HG03432 (cell line): Measurements from ENCODE around the gene PRR22.
"Not testable (repeated sequence)": the region's sequence is repeated elsewhere in the genome, so short reads cannot be mapped to it uniquely, and the experiment has no call there.

Experiments used
- ATAC-seq: cut with Tn5 transposase; IDR thresholded peaks from one replicate; pipeline ENCODE4 v1.9.1; 2021; ENCODE audit warnings: mild to moderate bottlenecking, moderate library complexity; ENCODE audit not compliant: unreplicated experiment

Gene PRR22

DNA sequence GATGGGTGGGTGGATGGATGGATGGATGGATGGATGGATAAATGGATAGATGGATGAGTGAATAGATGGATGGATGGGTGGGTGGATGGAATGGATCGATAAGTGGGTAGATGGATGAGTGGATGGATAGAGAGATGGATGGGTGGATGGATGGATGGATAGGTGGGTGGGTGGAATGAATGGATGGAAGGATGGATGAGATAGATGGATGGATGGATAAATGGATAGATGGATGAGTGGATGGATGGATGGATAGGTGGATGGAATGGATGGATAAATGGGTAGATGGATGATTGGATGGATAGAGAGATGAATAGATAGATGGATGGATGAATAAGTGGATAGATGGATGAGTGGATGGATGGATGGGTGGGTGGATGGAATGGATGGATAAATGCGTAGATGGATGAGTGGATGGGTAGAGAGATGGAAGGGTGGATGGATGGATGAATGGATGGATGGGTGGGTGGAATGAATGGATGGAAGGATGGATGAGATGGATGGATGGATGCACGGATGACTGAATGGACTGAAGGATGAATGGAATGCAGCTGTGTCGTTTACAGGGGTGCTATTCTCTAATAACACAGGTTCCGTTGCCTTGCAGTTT, 21.8 kb downstream of the PRR22 start:
- no peak for ATAC-seq

DNA sequence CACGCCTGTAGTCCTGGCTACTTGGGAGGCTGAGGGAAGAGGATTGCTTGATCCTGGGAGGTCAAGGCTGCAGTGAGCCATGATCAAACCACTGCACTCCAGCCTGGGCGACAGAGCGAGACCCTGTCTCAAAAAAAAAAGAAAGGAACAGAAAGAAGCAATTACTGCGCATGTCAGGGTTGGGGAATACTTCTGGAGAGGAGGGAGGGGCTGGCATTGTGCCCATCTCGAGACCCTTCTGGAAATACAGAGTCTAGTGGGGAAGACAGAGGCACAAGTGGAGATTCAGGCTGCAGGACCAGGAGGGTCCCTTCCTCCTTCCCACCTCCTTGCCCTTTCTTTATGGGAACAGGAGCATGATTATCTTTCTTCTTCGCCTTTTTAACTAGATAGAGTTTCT, 30.8 kb downstream of the PRR22 start:
- ATAC-seq = no peak

DNA sequence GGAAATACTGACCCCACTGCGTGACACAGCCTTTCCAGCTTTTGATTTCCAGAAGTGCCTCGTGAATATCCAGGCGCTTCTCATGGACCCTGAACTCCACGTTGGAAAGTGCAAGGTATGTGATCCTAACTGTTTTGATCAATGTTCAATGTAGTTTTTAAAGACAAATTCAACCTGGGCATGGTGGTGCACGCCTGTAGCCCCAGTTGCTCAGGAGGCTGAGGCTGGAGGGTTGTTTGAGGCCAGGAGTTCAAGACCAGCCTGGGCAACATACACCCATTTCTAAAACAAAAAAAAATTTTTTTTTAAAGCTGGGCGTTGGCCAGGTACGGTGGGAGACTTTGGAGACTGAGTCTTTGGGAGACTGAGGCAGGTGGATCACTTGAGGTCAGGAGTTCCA, 32.8 kb downstream of the PRR22 start:
- ATAC-seq = no peak

DNA sequence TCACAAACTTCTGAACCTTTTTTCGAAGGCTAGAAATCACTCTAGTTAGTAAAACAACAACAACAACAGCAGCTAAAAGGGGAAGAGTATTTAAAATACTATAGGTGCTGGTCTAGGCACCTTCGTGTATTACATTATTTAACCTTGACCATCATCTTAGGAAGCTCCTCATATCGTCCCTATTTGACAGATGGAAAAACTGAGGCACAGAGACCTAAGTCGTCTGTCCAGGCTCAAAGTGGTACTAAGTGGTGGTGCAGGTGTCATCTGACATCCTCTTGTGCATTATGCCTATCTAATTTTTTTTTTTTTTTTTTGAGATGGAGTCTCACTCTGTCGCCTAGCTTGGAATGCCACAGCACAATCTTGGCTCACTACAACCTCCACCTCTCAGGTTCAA, 35.0 kb downstream of the PRR22 start:
- no peak for ATAC-seq

DNA sequence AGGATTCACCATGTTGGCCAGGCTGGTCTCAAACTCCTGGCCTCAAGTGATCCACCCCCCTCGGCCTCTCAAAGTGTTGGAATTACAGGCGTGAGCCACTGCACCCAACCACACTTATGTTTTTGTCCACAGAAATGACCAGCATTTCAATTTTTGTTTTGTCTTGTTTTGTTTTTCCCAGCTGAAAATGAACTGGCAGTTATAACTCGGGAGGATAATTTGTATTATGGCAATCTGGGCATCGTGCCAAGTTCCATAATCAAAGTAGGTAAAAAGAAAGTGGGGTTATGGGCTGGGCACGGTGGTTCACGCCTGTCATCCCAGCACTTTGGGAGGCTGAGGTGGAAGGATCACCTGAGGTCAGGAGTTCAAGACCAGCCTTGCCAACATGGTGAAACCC, 35.6 kb downstream of the PRR22 start:
- ATAC-seq = not testable (repeated sequence)

DNA sequence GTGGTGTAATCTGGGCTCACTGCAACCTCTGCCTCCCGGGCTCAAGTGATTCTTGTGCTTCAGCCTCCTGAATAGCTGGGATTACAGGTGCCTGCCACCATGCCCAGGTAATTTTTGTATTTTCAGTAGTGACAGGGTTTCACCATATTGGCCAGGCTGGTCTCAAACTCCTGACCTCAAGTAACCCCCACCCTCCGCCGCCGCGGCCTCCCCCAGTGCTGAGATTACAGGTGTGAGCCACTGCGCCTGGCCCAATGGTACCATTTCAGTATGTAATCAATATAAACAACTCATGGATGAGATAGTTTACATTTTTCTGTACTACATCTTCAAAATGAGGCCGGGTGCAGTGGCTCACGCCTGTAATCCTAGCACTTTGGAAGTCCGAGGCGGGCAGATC, 39.5 kb downstream of the PRR22 start:
- not testable (repeated sequence) for ATAC-seq

DNA sequence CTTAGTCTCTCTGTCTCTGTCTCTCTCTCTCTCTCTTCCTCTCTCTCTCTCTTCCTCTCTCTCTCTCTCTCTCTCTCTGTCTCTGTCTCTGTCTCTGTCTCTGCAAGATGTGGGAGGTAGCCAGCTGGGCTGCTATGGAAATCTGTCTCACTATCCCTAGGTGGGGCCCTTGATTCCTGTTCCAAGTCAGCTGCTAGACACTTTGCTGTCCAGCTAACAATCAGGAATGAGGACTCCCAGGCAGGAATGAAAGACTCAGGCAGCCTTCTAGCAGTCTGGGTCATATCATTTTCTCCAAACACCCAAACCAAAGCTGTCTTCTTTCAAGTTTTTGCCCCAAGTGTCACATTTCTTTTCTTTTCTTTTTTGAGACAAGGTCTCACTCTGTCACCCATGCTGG, 40.9 kb downstream of the PRR22 start:
- no peak for ATAC-seq

DNA sequence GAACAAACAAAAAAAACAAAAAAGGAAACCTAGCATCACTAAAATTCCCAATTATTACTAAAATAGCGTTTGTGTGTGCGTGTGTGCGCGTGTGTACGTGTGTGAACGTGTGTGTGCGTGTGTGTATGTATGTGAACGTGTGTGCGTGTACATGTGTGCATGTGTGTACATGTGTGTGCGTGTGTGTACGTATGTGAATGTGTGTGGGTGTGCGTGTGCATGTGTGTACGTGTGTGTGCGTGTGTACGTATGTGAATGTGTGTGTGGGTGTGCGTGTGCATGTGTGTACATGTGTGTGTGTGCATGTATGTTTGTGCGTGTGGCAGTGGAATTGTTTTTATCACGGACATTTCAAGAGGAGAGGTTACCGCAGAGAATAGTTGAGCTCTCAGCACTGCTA, 42.5 kb downstream of the PRR22 start:
- ATAC-seq = no peak

DNA sequence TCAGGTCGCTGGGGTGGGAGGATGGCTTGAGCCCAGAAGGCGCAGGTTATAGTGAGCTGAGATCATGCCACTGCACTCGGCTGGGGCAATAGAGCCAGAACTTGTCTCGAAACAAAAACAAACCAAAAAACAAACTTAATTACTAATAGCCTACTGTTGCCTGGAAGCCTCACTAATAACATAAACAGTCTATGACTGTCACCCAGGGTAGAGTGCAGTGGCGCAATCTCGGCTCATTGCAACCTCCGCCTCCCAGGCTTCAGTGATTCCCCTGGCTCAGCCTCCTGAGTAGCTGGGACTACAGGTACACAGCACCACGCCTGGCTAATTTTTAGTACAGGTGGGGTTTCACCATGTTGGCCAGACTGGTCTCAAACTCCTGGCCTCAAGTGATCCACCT, 46.1 kb downstream of the PRR22 start:
- ATAC-seq = no peak

DNA sequence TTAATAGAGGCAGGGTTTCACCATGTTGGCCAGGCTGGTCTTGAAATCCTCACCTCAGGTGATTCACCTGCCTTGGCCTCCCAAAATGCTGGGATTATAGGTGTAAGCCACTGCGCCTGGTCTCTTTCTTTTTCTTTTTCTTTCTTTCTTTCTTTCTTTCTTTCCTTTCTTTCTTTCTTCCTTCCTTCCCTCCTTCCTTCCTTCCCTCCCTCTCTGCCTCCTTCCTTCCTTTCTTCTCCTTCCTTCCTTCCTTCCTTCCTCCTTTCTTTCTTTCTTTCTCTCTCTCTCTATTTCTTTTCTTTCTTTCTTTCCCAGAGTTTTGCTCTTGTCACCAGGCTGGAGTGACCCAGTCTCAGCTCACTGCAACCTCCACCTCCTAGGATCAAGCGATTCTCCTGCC, 51.4 kb downstream of the PRR22 start:
- not testable (repeated sequence) for ATAC-seq
